ENCODE measurements around the gene TRMT61A.

TRMT61A gene

GRCh38 chr14:103520269-103520656 lies 8.7 kb upstream of the TRMT61A start:
- no peak for TF ChIP-seq CTCF (IDR thresholded peaks at IDR 0.05; ENCODE audit: control insufficient read depth, extremely low read depth, insufficient read depth)
- peak overlapping the region; percentile 88 for H3K4me3 ChIP-seq (ENCODE audit: low read depth, low read length)
- DNase-seq (ENCODE audit: low read depth), result no peak

- TF ChIP-seq CTCF (IDR thresholded peaks at IDR 0.05; ENCODE audit: control insufficient read depth, extremely low read depth, insufficient read depth), result peak; percentile 77
- no peak for DNase-seq (ENCODE audit: low read depth)
- H3K4me3 ChIP-seq (ENCODE audit: low read depth, low read length), result peak overlapping the region; percentile 88
Measured at GRCh38 chr14:103520657-103521437, 8.1 kb upstream of the TRMT61A start.

GRCh38 chr14:103521438-103521950 lies 7.5 kb upstream of the TRMT61A start:
- H3K4me3 ChIP-seq (ENCODE audit: low read depth, low read length), result peak overlapping the region; percentile 88
- DNase-seq (ENCODE audit: low read depth), result no peak
- TF ChIP-seq CTCF (IDR thresholded peaks at IDR 0.05; ENCODE audit: control insufficient read depth, extremely low read depth, insufficient read depth), result no peak

GRCh38 chr14:103521951-103522563 lies 6.9 kb upstream of the TRMT61A start:
- peak overlapping the region; percentile 88 for H3K4me3 ChIP-seq (ENCODE audit: low read depth, low read length)
- DNase-seq (ENCODE audit: low read depth), result no peak
- TF ChIP-seq CTCF (IDR thresholded peaks at IDR 0.05; ENCODE audit: control insufficient read depth, extremely low read depth, insufficient read depth), result no peak

GRCh38 chr14:103522649-103523574 lies 6.1 kb upstream of the TRMT61A start, which contains the start of gene CKB:
Gene CKB, minus strand, starts transcription at chr14:103522830. Its CDS starts 337 bp downstream, at chr14:103522493.
- DNase-seq (ENCODE audit: low read depth), result no peak
- H3K4me3 ChIP-seq (ENCODE audit: low read depth, low read length), result peak within 1 kb of the TSS; percentile 88
- TF ChIP-seq CTCF (IDR thresholded peaks at IDR 0.05; ENCODE audit: control insufficient read depth, extremely low read depth, insufficient read depth), result no peak

GRCh38 chr14:103523575-103523954 lies 5.4 kb upstream of the TRMT61A start:
- DNase-seq (ENCODE audit: low read depth), result no peak
- TF ChIP-seq CTCF (IDR thresholded peaks at IDR 0.05; ENCODE audit: control insufficient read depth, extremely low read depth, insufficient read depth), result no peak
- no peak overlapping the region for H3K4me3 ChIP-seq (ENCODE audit: low read depth, low read length)
